LNCAP (cell line): ENCODE results near the gene OR2W1.

Experiments used
- TF ChIP-seq, protein P1 (sequence below): fragments of 450-650 bp; IDR thresholded peaks from 2 replicates; pipeline ENCODE4 v1.5.1; 2017; ENCODE audit warnings: mild to moderate bottlenecking

Gene OR2W1

GRCh38 chr6:29045075-29045474 is at the start of gene OR2W1:
Gene OR2W1 (minus strand): TSS chr6:29045175. CDS start chr6:29045175, 0 bp downstream.
- TF ChIP-seq, protein P1, sequence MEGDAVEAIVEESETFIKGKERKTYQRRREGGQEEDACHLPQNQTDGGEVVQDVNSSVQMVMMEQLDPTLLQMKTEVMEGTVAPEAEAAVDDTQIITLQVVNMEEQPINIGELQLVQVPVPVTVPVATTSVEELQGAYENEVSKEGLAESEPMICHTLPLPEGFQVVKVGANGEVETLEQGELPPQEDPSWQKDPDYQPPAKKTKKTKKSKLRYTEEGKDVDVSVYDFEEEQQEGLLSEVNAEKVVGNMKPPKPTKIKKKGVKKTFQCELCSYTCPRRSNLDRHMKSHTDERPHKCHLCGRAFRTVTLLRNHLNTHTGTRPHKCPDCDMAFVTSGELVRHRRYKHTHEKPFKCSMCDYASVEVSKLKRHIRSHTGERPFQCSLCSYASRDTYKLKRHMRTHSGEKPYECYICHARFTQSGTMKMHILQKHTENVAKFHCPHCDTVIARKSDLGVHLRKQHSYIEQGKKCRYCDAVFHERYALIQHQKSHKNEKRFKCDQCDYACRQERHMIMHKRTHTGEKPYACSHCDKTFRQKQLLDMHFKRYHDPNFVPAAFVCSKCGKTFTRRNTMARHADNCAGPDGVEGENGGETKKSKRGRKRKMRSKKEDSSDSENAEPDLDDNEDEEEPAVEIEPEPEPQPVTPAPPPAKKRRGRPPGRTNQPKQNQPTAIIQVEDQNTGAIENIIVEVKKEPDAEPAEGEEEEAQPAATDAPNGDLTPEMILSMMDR: no peak

DNA sequence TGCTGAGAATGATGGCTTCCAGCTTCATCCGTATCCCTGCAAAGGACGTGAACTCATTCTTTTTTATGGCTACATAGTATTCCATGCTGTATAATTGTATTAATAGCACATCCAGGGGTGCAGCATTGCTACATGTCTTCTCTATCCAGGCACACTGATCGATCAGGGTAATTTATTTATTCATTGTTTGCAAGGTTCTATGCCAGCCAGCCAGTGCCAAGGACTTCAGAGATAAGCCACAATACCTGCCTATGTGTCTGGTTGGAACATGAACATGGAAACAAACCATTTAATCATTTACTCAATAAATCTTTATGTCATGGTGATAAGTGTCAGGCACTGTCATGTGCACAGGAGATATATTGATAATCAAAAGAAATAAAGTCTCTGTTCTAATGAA is 48.0 kb upstream of the OR2W1 start:
- TF ChIP-seq, protein P1: no peak

DNA sequence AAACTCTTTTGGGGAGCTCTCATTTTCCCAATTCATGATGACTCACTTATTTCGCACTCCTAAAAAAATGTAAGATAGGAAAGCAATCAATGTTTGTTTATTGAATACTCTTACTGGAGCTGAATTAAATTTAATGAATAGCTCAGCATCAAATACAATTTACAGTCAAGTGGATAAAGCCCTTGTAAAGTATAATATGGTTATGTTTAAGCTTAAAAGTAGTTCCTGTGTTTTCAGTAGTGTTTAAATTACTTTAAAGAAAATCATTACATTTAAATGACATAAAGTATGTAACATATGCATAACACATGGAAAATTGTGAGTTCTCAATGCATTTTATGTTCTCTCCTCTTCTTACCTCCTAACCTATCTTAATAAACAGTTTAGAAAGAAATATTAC is 42.2 kb upstream of the OR2W1 start, which contains the start of gene OR2B3:
TSS of gene OR2B3 (minus strand) at position 101 of the 400 bp plus-strand sequence. CDS start at position 36, 65 bp downstream.
- TF ChIP-seq, protein P1: no peak

DNA sequence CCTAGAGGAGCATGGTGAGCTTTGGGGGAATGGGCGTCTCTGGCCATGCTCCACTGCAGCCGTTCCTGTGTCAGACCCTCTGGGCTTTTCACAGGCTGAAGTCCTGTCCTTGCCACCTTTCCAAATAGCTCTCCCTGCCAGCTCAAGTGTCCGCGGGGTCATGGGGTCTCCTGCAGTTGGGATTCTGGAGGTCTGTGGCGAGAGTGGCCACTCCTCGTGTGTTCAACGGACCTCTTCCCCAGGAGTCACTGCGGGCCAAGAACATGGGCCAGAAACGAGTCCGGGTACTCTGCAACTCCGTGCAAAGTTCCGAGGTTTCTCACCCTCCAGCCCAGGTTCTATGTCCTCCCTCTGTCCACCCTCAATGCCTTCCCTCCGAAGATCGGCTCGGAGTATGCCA is 37.5 kb upstream of the OR2W1 start:
- TF ChIP-seq, protein P1: no peak

GRCh38 chr6:29081312-29081711 is 36.3 kb upstream of the OR2W1 start:
- TF ChIP-seq, protein P1: no peak

GRCh38 chr6:29079203-29079602 is 34.2 kb upstream of the OR2W1 start:
- TF ChIP-seq, protein P1: no peak

GRCh38 chr6:29071831-29072723 is 27.1 kb upstream of the OR2W1 start:
- TF ChIP-seq, protein P1: peak; percentile 67
